Thymus (tissue), 14 donors: ENCODE results near the gene ADAT3. TPM values are rescaled to one million over a fixed set of nuclear protein-coding genes. Genes with fewer than 3 reads are reported as not detected.

Source experiments
- DNase-seq, 9 donors: peaks; one replicate each; pipeline ENCODE4 v3.0.0-alpha.2; 2013; ENCODE audit warnings: low spot score in 9 of 9, low read depth in 6 of 9, missing footprints in 1 of 9
- H3K27ac ChIP-seq, 2 donors: one replicate each; pipeline ENCODE4 v1.5.1; 2013; ENCODE audit warnings: control low read depth in 1 of 2, low read depth in 1 of 2, low read length in 1 of 2, mild to moderate bottlenecking in 1 of 2, moderate library complexity in 1 of 2
- H3K27me3 ChIP-seq, 2 donors: one replicate each; pipeline ENCODE4 v1.5.1; 2013; ENCODE audit warnings: low read length in 1 of 2; ENCODE audit not compliant: control insufficient read depth in 2 of 2, insufficient read depth in 1 of 2
- H3K36me3 ChIP-seq, 2 donors: one replicate each; pipeline ENCODE4 v1.5.1; 2013; ENCODE audit warnings: low read length in 1 of 2, mild to moderate bottlenecking in 1 of 2, moderate library complexity in 1 of 2; ENCODE audit not compliant: control insufficient read depth in 2 of 2, insufficient read depth in 2 of 2
- H3K4me1 ChIP-seq, 2 donors: one replicate each; pipeline ENCODE4 v1.5.1; 2013; ENCODE audit warnings: low read length in 2 of 2; ENCODE audit not compliant: control insufficient read depth in 2 of 2, insufficient read depth in 2 of 2
- H3K4me3 ChIP-seq, 2 donors: one replicate each; pipeline ENCODE4 v1.5.1; 2013; ENCODE audit warnings: low read length in 2 of 2, control low read depth in 1 of 2, mild to moderate bottlenecking in 1 of 2
- H3K9me3 ChIP-seq, 2 donors: one replicate each; pipeline ENCODE4 v1.5.1; 2013; ENCODE audit warnings: low read length in 1 of 2, mild to moderate bottlenecking in 1 of 2; ENCODE audit not compliant: control insufficient read depth in 2 of 2, insufficient read depth in 1 of 2
- WGBS: extraction: QIAGEN DNeasy Blood & Tissue Kit; methylation state at CpG from one replicate; pipeline ENCODE4 v1.1.7; 2013; 5-methylcytosine and 5-hydroxymethylcytosine counted together
- long read RNA-seq, 10 donors: transcript quantifications; one replicate each; lab custom pipeline, GENCODE V29; 2026
- polyA plus RNA-seq: library from polyadenylated mRNA; stranded (reverse); fragments of 200-250 nt; gene quantifications from one replicate; pipeline ENCODE4 v1.2.3, GENCODE V29; 2013
- total RNA-seq: library from RNA; stranded (reverse); fragments of 120-200 nt; gene quantifications from one replicate; pipeline ENCODE4 v1.2.4, GENCODE V29; 2013
- donor health status: healthy.

Gene ADAT3
- total RNA-seq (2.0 TPM), polyA plus RNA-seq (4.5 TPM)
- long read RNA-seq, donor 1, result 0 reads
- long read RNA-seq, donor 2, partial matches to known transcripts, result 0 of 1 reads
- long read RNA-seq, donor 2, other reads (novel, unspliced or antisense), result 0 of 1 reads
- long read RNA-seq, donor 3, partial matches to known transcripts, result 0 of 1 reads
- long read RNA-seq, donor 3, other reads (novel, unspliced or antisense), result 0 of 1 reads
- long read RNA-seq, donor 4, partial matches to known transcripts, result 0 of 1 reads
- long read RNA-seq, donor 4, other reads (novel, unspliced or antisense), result 0 of 1 reads
- long read RNA-seq, donor 5, result 0 reads
- long read RNA-seq, donor 6, partial matches to known transcripts, result 0 of 3 reads
- long read RNA-seq, donor 6, other reads (novel, unspliced or antisense), result 0 of 3 reads
- long read RNA-seq, donor 7, result 0 reads
- long read RNA-seq, donor 8, result 0 reads
- long read RNA-seq, donor 9, partial matches to known transcripts, result 0 of 1 reads
- long read RNA-seq, donor 9, other reads (novel, unspliced or antisense), result 0 of 1 reads
- long read RNA-seq, donor 10, partial matches to known transcripts, result 0 of 3 reads
- long read RNA-seq, donor 10, other reads (novel, unspliced or antisense), result 0 of 3 reads

GRCh38 chr19:1905110-1905862 lies at the start of gene ADAT3, which contains the start of gene SCAMP4:
Gene ADAT3, plus strand, starts transcription at chr19:1905399. Its CDS starts 6,649 bp downstream, at chr19:1912048.
Gene SCAMP4, plus strand, starts transcription at chr19:1905399. Its CDS starts 9,621 bp downstream, at chr19:1915020.
- under 1% methylated on average over 92 of the region's 92 CpGs for WGBS
- H3K4me3 ChIP-seq, result peak within 1 kb of the TSS; percentile 62 to 87
- no peaks in the 10 kb centered on the region for H3K27me3 ChIP-seq
- H3K4me1 ChIP-seq, result peaks cover 20 to 55% of the 10 kb centered on the region in 2 donors
- peak; percentile 89 to 98 (median 97) for DNase-seq
- peaks cover 1 to 14% of the 10 kb centered on the region in 2 donors for H3K9me3 ChIP-seq
- no peaks in the 10 kb centered on the region for H3K36me3 ChIP-seq
- H3K27ac ChIP-seq, result peak within 1 kb of the TSS; percentile 89 to 92

DNA sequence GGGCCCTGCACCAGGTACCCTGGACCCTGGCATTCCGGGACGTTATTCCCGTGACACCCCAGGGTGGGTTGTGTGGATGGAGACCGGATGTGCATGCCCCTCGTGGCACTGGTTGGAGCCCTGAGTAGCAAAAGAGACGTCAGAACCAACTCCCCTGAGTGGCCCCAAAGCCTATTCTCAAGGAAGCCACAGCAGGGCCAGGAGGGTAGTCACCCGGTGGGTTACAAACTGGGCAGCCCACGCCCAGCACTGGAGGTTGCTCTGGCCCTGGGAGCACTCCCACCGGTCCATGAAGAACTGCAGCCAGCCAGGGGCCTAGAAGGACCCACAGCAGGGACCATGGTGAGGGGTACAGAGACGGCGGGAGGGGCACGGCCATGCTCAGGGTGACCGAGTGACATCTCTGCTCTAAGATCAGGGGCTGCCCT lies 49.4 kb upstream of the ADAT3 start:
- H3K27ac ChIP-seq, result peak overlapping the region; percentile 74 to 95
- peak overlapping the region; percentile 53 to 57 for H3K4me3 ChIP-seq
- H3K27me3 ChIP-seq, result peaks cover 0 to 2% of the 10 kb centered on the region in 2 donors
- no peaks in the 10 kb centered on the region for H3K36me3 ChIP-seq
- peak in 1 of 9 donors; percentile 76 for DNase-seq
- H3K4me1 ChIP-seq, result peaks cover 70 to 97% of the 10 kb centered on the region in 2 donors
- 14% methylated on average over 13 of the region's 13 CpGs for WGBS
- H3K9me3 ChIP-seq, result peaks cover 0 to 3% of the 10 kb centered on the region in 2 donors

- peak overlapping the region; percentile 74 to 95 for H3K27ac ChIP-seq
- H3K9me3 ChIP-seq, result peaks cover 0 to 3% of the 10 kb centered on the region in 2 donors
- peak in 1 of 9 donors; percentile 75 for DNase-seq
- H3K4me3 ChIP-seq, result peak overlapping the region; percentile 53 to 57
- peaks cover 65 to 97% of the 10 kb centered on the region in 2 donors for H3K4me1 ChIP-seq
- WGBS, result 4% methylated on average over 6 of the region's 6 CpGs
- no peaks in the 10 kb centered on the region for H3K36me3 ChIP-seq
- H3K27me3 ChIP-seq, result peaks cover 0 to 7% of the 10 kb centered on the region in 2 donors
Measured at GRCh38 chr19:1856345-1856697, 48.9 kb upstream of the ADAT3 start.

- peaks cover 0 to 13% of the 10 kb centered on the region in 2 donors for H3K27me3 ChIP-seq
- H3K4me3 ChIP-seq, result peak overlapping the region; percentile 53 to 57
- no peaks in the 10 kb centered on the region for H3K36me3 ChIP-seq
- peaks cover 65 to 98% of the 10 kb centered on the region in 2 donors for H3K4me1 ChIP-seq
- WGBS, result 2% methylated on average over 73 of the region's 73 CpGs
- peak in 1 of 9 donors; percentile 82 for DNase-seq
- peak overlapping the region; percentile 74 to 95 for H3K27ac ChIP-seq
- peaks cover 0 to 3% of the 10 kb centered on the region in 2 donors for H3K9me3 ChIP-seq
Measured at GRCh38 chr19:1856698-1857603, 48.2 kb upstream of the ADAT3 start.

GRCh38 chr19:1857648-1858326 lies 47.4 kb upstream of the ADAT3 start:
- peaks cover 0 to 20% of the 10 kb centered on the region in 2 donors for H3K27me3 ChIP-seq
- WGBS, result 60% methylated on average over 16 of the region's 16 CpGs
- peak overlapping the region; percentile 24 to 53 for H3K4me3 ChIP-seq
- H3K36me3 ChIP-seq, result no peaks in the 10 kb centered on the region
- DNase-seq, result no peak
- peaks cover 64 to 97% of the 10 kb centered on the region in 2 donors for H3K4me1 ChIP-seq
- peak overlapping the region; percentile 74 to 87 for H3K27ac ChIP-seq
- peaks cover 0 to 7% of the 10 kb centered on the region in 2 donors for H3K9me3 ChIP-seq

DNA sequence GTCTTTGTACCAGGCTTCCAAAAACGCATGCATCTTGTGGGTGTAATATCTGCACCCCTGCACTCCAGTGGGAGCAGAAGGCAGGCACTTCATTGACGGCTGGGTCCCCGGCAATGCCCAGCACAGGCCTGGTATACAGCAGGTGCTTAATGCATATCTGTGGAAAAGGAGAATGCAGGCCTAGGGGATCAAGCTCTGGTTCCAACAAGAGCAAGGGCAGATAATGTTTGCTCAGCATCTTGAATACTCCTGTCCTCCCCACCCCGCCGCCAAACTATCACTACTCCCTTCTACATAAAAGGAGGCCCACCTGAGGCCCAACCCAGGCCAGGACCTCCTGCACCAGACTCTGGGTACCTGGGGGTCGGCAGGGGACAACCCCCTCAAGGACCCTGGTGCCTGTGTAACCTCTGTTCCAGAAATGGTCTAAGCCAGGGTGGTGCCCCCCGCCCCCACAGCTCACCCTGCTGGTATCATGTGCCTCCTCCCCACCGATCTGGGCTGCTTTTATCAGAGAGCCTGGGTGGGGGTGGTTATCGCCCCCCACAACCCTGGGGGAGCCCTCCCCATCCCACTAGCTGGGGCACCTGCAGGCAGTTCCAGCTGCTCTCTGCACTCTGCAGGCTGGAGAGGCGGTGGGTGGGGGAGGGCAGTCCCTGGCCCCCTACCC lies 46.7 kb upstream of the ADAT3 start:
- peak overlapping the region in 1 of 2 donors; percentile 87 for H3K27ac ChIP-seq
- WGBS, result 50% methylated on average over 10 of the region's 10 CpGs

DNA sequence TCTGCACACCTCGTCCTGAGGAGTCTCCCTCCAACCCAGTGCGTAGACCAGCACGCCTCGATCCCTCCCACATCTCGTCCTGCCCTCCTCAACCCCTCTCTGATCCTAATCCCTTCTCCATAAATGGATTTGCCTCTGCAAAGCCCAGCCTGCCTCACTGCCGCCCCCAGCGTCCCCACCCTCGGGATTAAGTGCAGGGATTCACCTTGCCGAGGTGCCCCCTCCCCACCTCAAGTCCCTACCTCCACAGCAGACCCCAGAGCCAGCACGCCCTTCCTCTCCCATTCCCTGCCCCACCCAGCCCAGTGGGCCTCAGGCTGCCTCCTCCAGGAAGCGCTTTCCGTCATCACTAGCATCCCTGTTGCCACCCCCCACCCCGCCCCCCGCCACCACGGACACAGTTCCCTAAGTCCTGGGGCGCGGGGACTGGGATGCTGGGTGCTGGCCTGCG lies 45.8 kb upstream of the ADAT3 start:
- Histone ChIP-seq H3K36me3 (no peaks in the 10 kb centered on the region), H3K4me3 (no peak overlapping the region), H3K4me1 (peaks cover 53 to 84% of the 10 kb centered on the region in 2 donors), H3K9me3 (peaks cover 0 to 7% of the 10 kb centered on the region in 2 donors), H3K27ac (peak overlapping the region in 1 of 2 donors; percentile 43), H3K27me3 (peaks cover 0 to 20% of the 10 kb centered on the region in 2 donors)
- 87% methylated on average over 18 of the region's 18 CpGs for WGBS
- DNase-seq, result no peak

More for the DNA sequence above, 46.7 kb upstream of the ADAT3 start:
- DNase-seq, result peak in 1 of 9 donors; percentile 63
- Histone ChIP-seq H3K27me3 (peaks cover 0 to 20% of the 10 kb centered on the region in 2 donors), H3K36me3 (no peaks in the 10 kb centered on the region), H3K4me1 (peaks cover 59 to 89% of the 10 kb centered on the region in 2 donors), H3K9me3 (peaks cover 0 to 7% of the 10 kb centered on the region in 2 donors), H3K4me3 (no peak overlapping the region)
